A673 (cell line): ENCODE measurements around the gene EMX1. TPM values are rescaled to one million over a fixed set of nuclear protein-coding genes. Genes with fewer than 3 reads are reported as not detected.

Source experiments
- BruUV-seq: library from RNA; stranded (reverse); fragments of 400-500 nt; replicated peaks from 2 replicates; lab custom pipeline; 2021; lab: Mats Ljungman, UMichigan
- CTCF ChIA-PET: fragments of 300-600 bp; sonication (Branson Sonifier 250); formaldehyde crosslinking; loops from one replicate; lab custom pipeline; 2022; ENCODE audit warnings: antibody characterized with exemption; lab: Charles Lee
- POLR2A ChIA-PET: fragments of 300-600 bp; sonication (Branson Sonifier 250); formaldehyde crosslinking; loops from one replicate; lab custom pipeline; 2022; ENCODE audit warnings: antibody characterized with exemption; ENCODE audit not compliant: low non-redundant PET; lab: Charles Lee
- DNase-seq: peaks from one replicate; pipeline ENCODE4 v3.0.0-alpha.2; 2015; ENCODE audit warnings: low spot score
- H3K27ac ChIP-seq: fragments of 200-600 bp; sonication (generic); 2 replicates; pipeline ENCODE4 v1.5.1; 2016; ENCODE audit warnings: mixed run types, low read depth, mild to moderate bottlenecking, mixed read lengths, antibody characterized with exemption, low read length; ENCODE audit not compliant: poor library complexity, severe bottlenecking
- H3K27me3 ChIP-seq: fragments of 200-600 bp; sonication (generic); replicated peaks from 2 replicates; pipeline ENCODE4 v1.6.1; 2017; ENCODE audit warnings: mixed run types, low read depth, mild to moderate bottlenecking, mixed read lengths, antibody characterized with exemption, low read length; ENCODE audit not compliant: insufficient read depth, poor library complexity
- H3K36me3 ChIP-seq: fragments of 200-600 bp; sonication (generic); 2 replicates; pipeline ENCODE4 v1.6.1; 2016; ENCODE audit warnings: mixed run types, mild to moderate bottlenecking, mixed read lengths, antibody characterized with exemption, low read length; ENCODE audit not compliant: insufficient read depth, poor library complexity, severe bottlenecking
- H3K4me1 ChIP-seq: fragments of 200-600 bp; sonication (generic); 2 replicates; pipeline ENCODE4 v1.6.1; 2017; ENCODE audit warnings: mixed run types, mild to moderate bottlenecking, mixed read lengths, antibody characterized with exemption, low read length; ENCODE audit not compliant: insufficient read depth, poor library complexity, severe bottlenecking
- H3K4me3 ChIP-seq: fragments of 200-600 bp; sonication (generic); 2 replicates; pipeline ENCODE4 v1.5.1; 2016; ENCODE audit warnings: low read depth, mixed run types, mild to moderate bottlenecking, mixed read lengths, low read length; ENCODE audit not compliant: poor library complexity, severe bottlenecking
- H3K9me3 ChIP-seq: fragments of 200-600 bp; sonication (generic); 2 replicates; pipeline ENCODE4 v1.6.1; 2016; ENCODE audit warnings: mixed run types, low read depth, mild to moderate bottlenecking, mixed read lengths, antibody characterized with exemption, low read length; ENCODE audit not compliant: poor library complexity, severe bottlenecking
- EZH2 ChIP-seq: fragments of 200-600 bp; sonication (generic); IDR thresholded peaks from 2 replicates; pipeline ENCODE4 v1.6.1; 2017; ENCODE audit warnings: borderline replicate concordance, low read depth, mild to moderate bottlenecking, mixed read lengths, antibody characterized with exemption, low read length; ENCODE audit not compliant: poor library complexity, severe bottlenecking
- intact Hi-C: fragments of 100-400 bp; cut with micrococcal nuclease; formaldehyde crosslinking; loops from one replicate; pipeline ENCODE4 v1.10.0; 2022; ENCODE audit not compliant: unreplicated experiment
- total RNA-seq: library from RNA; stranded (reverse); gene quantifications from 2 replicates; pipeline ENCODE4 v1.2.3, GENCODE V29; 2021
- TF ChIP-seq, protein P1 (sequence below): fragments of 300-800, 200-600 bp; sonication (generic); conservative IDR thresholded peaks from 2 replicates; pipeline ENCODE4 v1.5.1; 2017; ENCODE audit warnings: low read depth, mild to moderate bottlenecking, antibody characterized with exemption, low read length, moderate library complexity, mixed read lengths

The EMX1 gene
- total RNA-seq, 1 experiment from 2014 or later = not detected

DNA sequence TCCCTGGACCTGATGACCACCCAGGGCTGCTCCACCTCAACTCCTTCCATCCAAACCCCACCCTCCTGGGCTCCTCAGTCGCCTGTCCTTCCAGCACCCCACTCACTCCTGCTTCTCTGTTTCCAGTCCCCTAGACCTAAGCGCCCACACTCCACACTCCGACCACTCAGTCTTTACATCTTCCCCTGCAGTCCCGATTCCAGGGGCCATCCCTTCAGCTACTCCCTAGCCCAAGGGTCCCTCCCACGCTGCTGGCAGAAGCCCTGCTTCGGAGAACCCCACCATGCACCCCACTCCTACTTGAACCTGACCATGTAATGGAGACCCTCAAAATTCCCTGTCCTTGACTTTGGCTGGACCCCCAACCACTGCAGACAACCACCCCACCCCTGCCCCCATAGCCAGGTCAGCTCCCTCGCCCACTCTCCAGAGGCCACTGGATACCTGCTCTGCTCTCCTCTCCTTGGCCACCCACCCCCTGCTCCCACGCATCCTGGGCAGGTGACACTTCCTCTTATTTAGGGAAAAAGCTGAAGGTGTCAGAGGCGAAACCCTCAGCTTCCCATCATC is 28.2 kb downstream of the EMX1 start:
- no peak overlapping the region for H3K27ac ChIP-seq
- no peaks in the 10 kb centered on the region for H3K27me3 ChIP-seq
- H3K36me3 ChIP-seq = no peaks in the 10 kb centered on the region
- H3K4me1 ChIP-seq = no peaks in the 10 kb centered on the region
- intact Hi-C loops = no loop called here
- TF ChIP-seq, protein P1, sequence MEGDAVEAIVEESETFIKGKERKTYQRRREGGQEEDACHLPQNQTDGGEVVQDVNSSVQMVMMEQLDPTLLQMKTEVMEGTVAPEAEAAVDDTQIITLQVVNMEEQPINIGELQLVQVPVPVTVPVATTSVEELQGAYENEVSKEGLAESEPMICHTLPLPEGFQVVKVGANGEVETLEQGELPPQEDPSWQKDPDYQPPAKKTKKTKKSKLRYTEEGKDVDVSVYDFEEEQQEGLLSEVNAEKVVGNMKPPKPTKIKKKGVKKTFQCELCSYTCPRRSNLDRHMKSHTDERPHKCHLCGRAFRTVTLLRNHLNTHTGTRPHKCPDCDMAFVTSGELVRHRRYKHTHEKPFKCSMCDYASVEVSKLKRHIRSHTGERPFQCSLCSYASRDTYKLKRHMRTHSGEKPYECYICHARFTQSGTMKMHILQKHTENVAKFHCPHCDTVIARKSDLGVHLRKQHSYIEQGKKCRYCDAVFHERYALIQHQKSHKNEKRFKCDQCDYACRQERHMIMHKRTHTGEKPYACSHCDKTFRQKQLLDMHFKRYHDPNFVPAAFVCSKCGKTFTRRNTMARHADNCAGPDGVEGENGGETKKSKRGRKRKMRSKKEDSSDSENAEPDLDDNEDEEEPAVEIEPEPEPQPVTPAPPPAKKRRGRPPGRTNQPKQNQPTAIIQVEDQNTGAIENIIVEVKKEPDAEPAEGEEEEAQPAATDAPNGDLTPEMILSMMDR = no peak
- no peak for TF ChIP-seq EZH2
- CTCF ChIA-PET = interaction anchor here (2.3 kb wide), 1 partner anchor 28 kb away, joined by 5 read pairs; no protein-coding TSS in a partner anchor
- no TSS peak for BruUV-seq
- H3K9me3 ChIP-seq = no peaks in the 10 kb centered on the region
- POLR2A ChIA-PET = no interaction called here
- H3K4me3 ChIP-seq = no peak overlapping the region
- no peak for DNase-seq

DNA sequence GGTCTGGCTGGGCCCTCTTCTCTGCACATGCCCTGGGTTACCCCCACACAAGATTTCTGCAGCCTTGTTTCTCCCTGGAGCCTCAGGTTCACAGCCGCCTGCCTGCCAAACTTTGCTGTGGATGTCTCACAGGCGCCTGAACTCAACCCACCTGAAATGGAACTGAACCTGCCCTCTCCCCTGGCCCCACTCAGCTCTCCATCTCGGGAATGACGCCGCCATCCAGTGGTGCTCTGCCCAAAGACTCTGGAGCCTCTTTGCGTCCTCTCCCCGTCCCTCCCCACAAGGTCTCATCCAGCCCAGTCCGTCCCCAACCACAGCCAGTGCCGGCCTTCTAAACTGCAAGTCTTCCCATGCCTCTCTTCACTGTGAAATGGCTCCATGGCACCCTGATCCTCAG is 29.1 kb downstream of the EMX1 start:
- no TSS peak for BruUV-seq
- Histone ChIP-seq H3K4me3 (no peak overlapping the region), H3K27ac (no peak overlapping the region), H3K36me3 (no peaks in the 10 kb centered on the region), H3K4me1 (no peaks in the 10 kb centered on the region), H3K9me3 (no peaks in the 10 kb centered on the region), H3K27me3 (no peaks in the 10 kb centered on the region)
- no peak for TF ChIP-seq EZH2
- TF ChIP-seq, protein P1 = no peak
- CTCF ChIA-PET = no interaction called here
- intact Hi-C loops = no loop called here
- POLR2A ChIA-PET = no interaction called here
- DNase-seq = no peak

- Histone ChIP-seq H3K27ac (no peak overlapping the region), H3K27me3 (no peaks in the 10 kb centered on the region), H3K36me3 (no peaks in the 10 kb centered on the region), H3K4me3 (no peak overlapping the region), H3K4me1 (no peaks in the 10 kb centered on the region), H3K9me3 (no peaks in the 10 kb centered on the region)
- no peak for DNase-seq
- BruUV-seq = no TSS peak
- ChIA-PET POLR2A (no interaction called here), CTCF (no interaction called here)
- no peak for TF ChIP-seq EZH2
- TF ChIP-seq, protein P1 = no peak
- intact Hi-C loops = no loop called here
Measured at GRCh38 chr2:72947952-72948830, 30.9 kb downstream of the EMX1 start.
